A673 (cell line): ENCODE measurements around the gene NAV2.

Experiments
- EZH2 ChIP-seq: fragments of 200-600 bp; sonication (generic); IDR thresholded peaks from 2 replicates; pipeline ENCODE4 v1.6.1; 2017; ENCODE audit warnings: borderline replicate concordance, low read depth, mild to moderate bottlenecking, mixed read lengths, antibody characterized with exemption, low read length; ENCODE audit not compliant: poor library complexity, severe bottlenecking
- TF ChIP-seq, protein P1 (sequence below): fragments of 300-800, 200-600 bp; sonication (generic); conservative IDR thresholded peaks from 2 replicates; pipeline ENCODE4 v1.5.1; 2017; ENCODE audit warnings: low read depth, mild to moderate bottlenecking, antibody characterized with exemption, low read length, moderate library complexity, mixed read lengths

DNA sequence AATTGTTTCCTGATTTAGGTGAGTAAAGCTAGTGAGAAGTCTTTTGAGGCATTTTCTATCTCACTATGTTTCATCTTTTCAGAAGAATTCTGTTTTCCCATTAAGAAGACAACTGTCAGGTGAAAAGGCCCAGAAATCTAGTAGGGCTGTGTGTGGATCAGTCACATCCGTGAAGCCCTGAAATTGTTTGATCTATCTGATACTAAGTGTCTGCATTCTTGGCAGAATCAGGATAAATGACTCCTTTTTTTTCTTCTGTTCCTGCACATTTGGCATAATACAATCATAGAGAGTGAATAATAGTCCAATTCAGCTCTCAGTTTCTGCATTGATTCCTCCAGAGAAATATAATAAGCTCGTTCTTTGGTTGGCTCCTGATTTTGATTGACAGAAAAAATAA lies 208.3 kb downstream of the NAV2 start:
- TF ChIP-seq, protein P1, sequence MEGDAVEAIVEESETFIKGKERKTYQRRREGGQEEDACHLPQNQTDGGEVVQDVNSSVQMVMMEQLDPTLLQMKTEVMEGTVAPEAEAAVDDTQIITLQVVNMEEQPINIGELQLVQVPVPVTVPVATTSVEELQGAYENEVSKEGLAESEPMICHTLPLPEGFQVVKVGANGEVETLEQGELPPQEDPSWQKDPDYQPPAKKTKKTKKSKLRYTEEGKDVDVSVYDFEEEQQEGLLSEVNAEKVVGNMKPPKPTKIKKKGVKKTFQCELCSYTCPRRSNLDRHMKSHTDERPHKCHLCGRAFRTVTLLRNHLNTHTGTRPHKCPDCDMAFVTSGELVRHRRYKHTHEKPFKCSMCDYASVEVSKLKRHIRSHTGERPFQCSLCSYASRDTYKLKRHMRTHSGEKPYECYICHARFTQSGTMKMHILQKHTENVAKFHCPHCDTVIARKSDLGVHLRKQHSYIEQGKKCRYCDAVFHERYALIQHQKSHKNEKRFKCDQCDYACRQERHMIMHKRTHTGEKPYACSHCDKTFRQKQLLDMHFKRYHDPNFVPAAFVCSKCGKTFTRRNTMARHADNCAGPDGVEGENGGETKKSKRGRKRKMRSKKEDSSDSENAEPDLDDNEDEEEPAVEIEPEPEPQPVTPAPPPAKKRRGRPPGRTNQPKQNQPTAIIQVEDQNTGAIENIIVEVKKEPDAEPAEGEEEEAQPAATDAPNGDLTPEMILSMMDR, result no peak
- TF ChIP-seq EZH2, result no peak
